Sigmoid colon (tissue), 7 donors: ENCODE data around the gene RIMS4. TPM values are rescaled to one million over a fixed set of nuclear protein-coding genes. Genes with fewer than 3 reads are reported as not detected.

Experiments used
- DNase-seq: peaks from one replicate; pipeline ENCODE4 v3.0.0-alpha.2; 2019
- H3K27ac ChIP-seq, 4 donors: fragments of 200-600 bp; sonication (generic); one replicate each; pipeline ENCODE4 v1.5.1; 2016 to 2019; ENCODE audit warnings: mild to moderate bottlenecking in 1 of 4
- H3K27me3 ChIP-seq, 3 donors: fragments of 200-600 bp; sonication (generic); one replicate each; pipeline ENCODE4 v1.5.1; 2019; ENCODE audit warnings: mild to moderate bottlenecking in 1 of 3
- H3K36me3 ChIP-seq, 4 donors: fragments of 200-600 bp; sonication (generic); one replicate each; pipeline ENCODE4 v1.5.1; 2016 to 2019
- H3K4me1 ChIP-seq, 4 donors: fragments of 200-600 bp; sonication (generic); one replicate each; pipeline ENCODE4 v1.5.1; 2017 to 2019
- H3K4me3 ChIP-seq, 4 donors: fragments of 200-600 bp; sonication (generic); one replicate each; pipeline ENCODE4 v1.5.1; 2017 to 2019; ENCODE audit warnings: mild to moderate bottlenecking in 2 of 4, moderate library complexity in 1 of 4
- H3K9me3 ChIP-seq, 4 donors: fragments of 200-600 bp in 3 of 4; sonication (generic) in 3 of 4; one replicate each; pipeline versions ENCODE4 v1.5.1 to v1.6.1; 2013 to 2019
- CTCF ChIP-seq, 4 experiments: fragments of 450-650 bp in 3 of 4; fragments of 200-600 bp in 1 of 4; IDR thresholded peaks; one replicate each; pipeline ENCODE4 v1.5.1; 2016 to 2019; ENCODE audit warnings: antibody characterized with exemption in 4 of 4, mild to moderate bottlenecking in 3 of 4, moderate library complexity in 2 of 4
- EP300 ChIP-seq, 4 donors: sonication (generic); formaldehyde crosslinking; IDR thresholded peaks; one replicate each; pipeline ENCODE4 v1.6.1; 2017; ENCODE audit warnings: antibody characterized with exemption in 4 of 4
- POLR2A ChIP-seq, 2 donors: fragments of 450-650 bp; IDR thresholded peaks; one replicate each; pipeline ENCODE4 v1.6.1; 2016; ENCODE audit warnings: antibody characterized with exemption in 2 of 2, mild to moderate bottlenecking in 2 of 2, moderate library complexity in 2 of 2
- POLR2AphosphoS5 ChIP-seq, 4 donors: sonication (generic); formaldehyde crosslinking; IDR thresholded peaks; one replicate each; pipeline ENCODE4 v1.6.1; 2017; ENCODE audit warnings: antibody characterized with exemption in 4 of 4
- WGBS, 2 donors: extraction: QIAGEN DNeasy Blood & Tissue Kit; methylation state at CpG; one replicate each; pipeline ENCODE4 v1.1.7; 2013; 5-methylcytosine and 5-hydroxymethylcytosine counted together
- intact Hi-C: fragments of 100-400 bp; cut with DNase I; formaldehyde crosslinking; loops from one replicate; pipeline ENCODE4 v1.15.1; 2023
- polyA plus RNA-seq, 3 donors: library from polyadenylated mRNA; stranded (reverse); fragments of 200-250 nt; gene quantifications; one replicate each; pipeline ENCODE4 v1.2.3, GENCODE V29; 2013
- total RNA-seq, 4 donors: library from RNA; depleted of rRNA; stranded (reverse); fragments of >200 nt; gene quantifications; one replicate each; pipeline ENCODE4 v1.1.0, GENCODE V29; 2016
- donor health status: healthy with polysubstance abuse.
- donor health status: Bipolar disorder and iron deficiency.
- donor health status: healthy.

Gene RIMS4
- total and polyA plus RNA-seq, 7 donors: 0.14 to 2.1 (median 0.55) TPM

GRCh38 chr20:44756011-44756688 is 54.2 kb downstream of the RIMS4 start:
- Histone ChIP-seq H3K4me3 (no peak overlapping the region), H3K27me3 (peaks cover 0 to 26% (median 7%) of the 10 kb centered on the region in 3 donors), H3K27ac (no peak overlapping the region), H3K36me3 (no peaks in the 10 kb centered on the region), H3K9me3 (no peaks in the 10 kb centered on the region), H3K4me1 (no peaks in the 10 kb centered on the region)
- 91% methylated on average over 18 of the region's 18 CpGs for WGBS, 2 donors
- DNase-seq: no peak
- intact Hi-C loops: no loop called here
- no peak for TF ChIP-seq POLR2A (IDR thresholded peaks at IDR 0.05)
- no peak for TF ChIP-seq POLR2AphosphoS5 (IDR thresholded peaks at IDR 0.05)
- no peak for TF ChIP-seq CTCF (IDR thresholded peaks at IDR 0.05)
- TF ChIP-seq EP300 (IDR thresholded peaks at IDR 0.05): no peak

GRCh38 chr20:44754554-44754953 is 55.8 kb downstream of the RIMS4 start:
- 75% methylated on average over 7 of the region's 7 CpGs for WGBS, 2 donors
- H3K36me3 ChIP-seq: no peaks in the 10 kb centered on the region
- H3K27ac ChIP-seq: no peak overlapping the region
- intact Hi-C loops: no loop called here
- DNase-seq: no peak
- no peaks in the 10 kb centered on the region for H3K9me3 ChIP-seq
- no peak overlapping the region for H3K4me3 ChIP-seq
- no peaks in the 10 kb centered on the region for H3K4me1 ChIP-seq
- no peak for TF ChIP-seq POLR2A (IDR thresholded peaks at IDR 0.05)
- TF ChIP-seq POLR2AphosphoS5 (IDR thresholded peaks at IDR 0.05): no peak
- TF ChIP-seq CTCF (IDR thresholded peaks at IDR 0.05): no peak
- TF ChIP-seq EP300 (IDR thresholded peaks at IDR 0.05): no peak
- H3K27me3 ChIP-seq: peaks cover 8 to 42% (median 23%) of the 10 kb centered on the region in 3 donors

- 72 to 74% methylated on average over 17 of the region's 17 CpGs for WGBS, 2 donors
- H3K27me3 ChIP-seq: peaks cover 8 to 50% (median 24%) of the 10 kb centered on the region in 3 donors
- no peak for TF ChIP-seq POLR2A (IDR thresholded peaks at IDR 0.05)
- no peak for TF ChIP-seq POLR2AphosphoS5 (IDR thresholded peaks at IDR 0.05)
- TF ChIP-seq CTCF (IDR thresholded peaks at IDR 0.05): no peak
- no peak for TF ChIP-seq EP300 (IDR thresholded peaks at IDR 0.05)
- H3K27ac ChIP-seq: no peak overlapping the region
- no peaks in the 10 kb centered on the region for H3K4me1 ChIP-seq
- H3K4me3 ChIP-seq: no peak overlapping the region
- no peaks in the 10 kb centered on the region for H3K36me3 ChIP-seq
- no peaks in the 10 kb centered on the region for H3K9me3 ChIP-seq
- no peak for DNase-seq
- intact Hi-C loops: no loop called here
These were observed 58.0 kb downstream of the RIMS4 start for GRCh38 chr20:44752099-44752931.

GRCh38 chr20:44750081-44750805 is 60.1 kb downstream of the RIMS4 start:
- Histone ChIP-seq H3K36me3 (no peaks in the 10 kb centered on the region), H3K27me3 (peaks cover 16 to 65% (median 41%) of the 10 kb centered on the region in 3 donors), H3K4me3 (no peak overlapping the region), H3K27ac (no peak overlapping the region), H3K9me3 (no peaks in the 10 kb centered on the region), H3K4me1 (peaks cover 0 to 13% (median 11%) of the 10 kb centered on the region in 4 donors)
- WGBS, 2 donors: 55 to 56% methylated on average over 73 of the region's 73 CpGs
- TF ChIP-seq CTCF (IDR thresholded peaks at IDR 0.05) (no peak), EP300 (IDR thresholded peaks at IDR 0.05) (no peak), POLR2A (IDR thresholded peaks at IDR 0.05) (no peak), POLR2AphosphoS5 (IDR thresholded peaks at IDR 0.05) (no peak)
- intact Hi-C loops: no loop called here
- no peak for DNase-seq
